ENCODE data around the gene MGMT.
"Not testable (repeated sequence)": the region's sequence is repeated elsewhere in the genome, so short reads cannot be mapped to it uniquely, and the experiment has no call there.

MGMT gene

GRCh38 chr10:129466703-129467358, at the start of gene MGMT:
Gene MGMT, plus strand, starts transcription at chr10:129467241.
- DNase-seq (ENCODE audit: extremely low read depth in 1 of 2, low read depth in 1 of 2) = peak; percentile 92 to 99

GRCh38 chr10:129417870-129418269, 49.2 kb upstream of the MGMT start:
- DNase-seq (ENCODE audit: extremely low read depth in 1 of 2, low read depth in 1 of 2) = no peak

GRCh38 chr10:129418496-129419225, 48.4 kb upstream of the MGMT start:
- no peak for DNase-seq (ENCODE audit: extremely low read depth in 1 of 2, low read depth in 1 of 2)

DNA sequence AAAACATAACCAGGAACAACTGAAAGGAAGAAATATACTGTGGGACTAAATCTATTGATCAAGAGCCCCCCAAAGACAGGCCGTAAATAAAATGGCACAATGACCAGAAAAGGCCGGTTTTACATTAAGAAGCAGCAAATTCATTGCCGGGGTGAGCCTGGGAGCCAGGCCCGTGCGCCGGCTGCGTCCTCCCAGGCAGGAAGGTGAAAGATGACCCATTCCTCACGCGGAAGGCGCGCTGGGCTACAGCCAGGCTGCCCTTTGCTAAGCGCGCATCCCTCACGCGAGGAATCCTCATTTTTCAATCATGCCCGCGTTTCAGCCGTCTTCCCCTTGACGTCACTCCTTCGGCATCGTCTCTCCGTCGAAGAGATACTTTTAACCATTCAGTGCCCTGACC, 47.6 kb upstream of the MGMT start:
- no peak for DNase-seq (ENCODE audit: extremely low read depth in 1 of 2, low read depth in 1 of 2)

DNA sequence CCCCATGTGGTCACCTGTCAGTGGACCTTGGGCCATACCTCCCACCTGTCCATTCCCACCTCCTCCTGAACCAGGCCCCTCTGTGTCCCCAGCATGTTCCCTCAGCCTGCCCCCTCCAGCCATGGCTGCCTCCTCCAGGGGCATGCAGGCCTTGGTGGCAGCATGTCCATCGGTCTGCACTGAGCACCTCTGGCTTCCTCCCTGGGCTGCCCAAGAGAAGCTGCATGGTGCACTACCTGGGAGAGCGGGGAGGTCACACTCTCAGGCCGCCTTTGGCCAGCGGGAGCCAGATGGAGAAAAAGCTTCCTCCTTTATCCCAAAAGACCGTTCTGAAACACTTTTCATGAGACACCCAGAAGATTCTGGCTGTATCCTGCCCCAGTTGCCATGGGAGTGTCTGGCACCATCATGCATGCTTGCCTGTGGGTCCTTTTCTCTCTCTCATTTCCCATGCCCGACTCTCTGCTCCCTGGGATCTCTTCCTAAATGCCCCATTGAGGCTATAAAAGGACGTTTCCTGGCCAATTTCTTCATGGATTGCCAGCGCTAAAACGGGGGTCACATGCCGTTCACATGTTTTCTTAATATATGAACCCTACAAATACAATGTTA, 45.5 kb upstream of the MGMT start:
- no peak for DNase-seq (ENCODE audit: extremely low read depth in 1 of 2, low read depth in 1 of 2)

DNA sequence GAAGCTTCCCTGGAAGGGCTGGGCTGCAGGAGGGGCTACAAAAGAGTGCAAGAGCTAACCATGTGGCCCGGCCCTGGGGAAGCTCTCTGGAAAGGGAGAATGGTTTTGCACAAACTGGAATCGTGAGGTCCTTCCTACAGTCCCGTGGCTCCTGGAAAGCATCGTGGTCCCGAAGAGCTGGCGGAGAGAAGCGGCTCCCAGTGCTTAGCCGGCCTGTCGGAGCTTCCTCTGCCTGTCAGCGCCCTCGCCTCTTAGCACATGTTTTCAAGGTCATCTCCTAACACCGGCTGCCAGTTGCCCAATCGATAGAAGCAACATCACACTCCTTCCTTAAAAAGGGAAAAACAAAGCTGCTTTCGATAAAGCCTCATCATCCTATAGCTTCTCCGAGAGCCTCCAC, 42.1 kb upstream of the MGMT start:
- DNase-seq (ENCODE audit: extremely low read depth in 1 of 2, low read depth in 1 of 2) = no peak

DNA sequence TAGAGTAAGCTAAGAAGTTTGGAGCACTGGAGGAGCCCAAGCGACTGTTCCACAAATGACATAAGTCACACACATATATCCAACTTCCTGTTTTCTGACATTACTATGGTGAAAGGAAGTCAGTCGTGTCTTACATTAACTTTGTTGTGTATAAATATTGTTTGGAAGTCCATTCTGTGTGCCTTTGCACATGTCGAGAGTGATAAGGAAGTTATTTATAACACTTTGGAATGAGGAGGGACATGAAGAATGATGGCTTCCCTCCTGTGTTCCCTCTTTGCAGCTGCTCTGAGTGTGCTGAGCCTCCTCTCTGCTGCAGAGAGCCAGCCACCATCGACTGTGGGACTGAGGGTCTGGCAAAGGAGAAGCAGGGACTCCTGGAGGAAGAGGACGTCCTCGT, 40.4 kb upstream of the MGMT start:
- DNase-seq (ENCODE audit: extremely low read depth in 1 of 2, low read depth in 1 of 2) = no peak

DNA sequence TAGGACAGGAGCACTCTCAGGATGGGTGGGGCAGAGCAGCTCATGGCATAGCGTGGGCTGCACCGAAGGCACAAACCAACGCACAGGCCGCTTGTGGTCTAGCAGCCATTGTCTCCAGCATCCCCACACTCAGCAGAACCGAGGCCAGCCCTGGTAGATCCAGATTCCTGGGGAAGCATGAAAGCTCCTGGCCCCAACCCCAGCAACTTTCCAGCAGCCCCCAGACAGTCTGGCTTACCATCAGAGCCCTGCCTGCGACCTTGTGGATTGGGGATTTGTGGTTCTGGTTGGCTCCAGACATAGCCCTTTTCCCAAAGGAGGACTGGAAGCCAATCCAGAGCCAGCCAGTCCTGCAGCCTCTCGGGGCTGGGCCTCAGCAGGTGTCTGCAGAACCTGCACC, 33.8 kb upstream of the MGMT start:
- DNase-seq (ENCODE audit: extremely low read depth in 1 of 2, low read depth in 1 of 2) = no peak

DNA sequence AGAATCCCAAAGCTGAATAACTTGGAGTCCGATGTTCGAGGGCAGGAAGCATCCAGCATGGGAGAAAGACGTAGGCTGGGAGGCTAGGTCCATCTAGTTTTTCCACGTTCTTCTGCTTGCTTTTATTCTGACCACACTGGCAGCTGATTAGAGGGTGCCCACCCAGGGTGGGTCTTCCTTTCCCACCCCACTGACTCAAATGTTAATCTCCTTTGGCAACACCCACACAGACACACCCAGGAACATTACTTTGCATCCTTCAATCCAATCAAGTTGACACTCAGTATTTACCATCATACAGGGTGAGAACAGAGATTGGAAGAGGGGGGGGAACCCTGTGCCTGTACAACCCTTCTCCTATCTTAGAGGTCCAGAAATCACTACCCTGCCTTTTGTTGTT, 31.3 kb upstream of the MGMT start:
- DNase-seq (ENCODE audit: extremely low read depth in 1 of 2, low read depth in 1 of 2) = not testable (repeated sequence)

DNA sequence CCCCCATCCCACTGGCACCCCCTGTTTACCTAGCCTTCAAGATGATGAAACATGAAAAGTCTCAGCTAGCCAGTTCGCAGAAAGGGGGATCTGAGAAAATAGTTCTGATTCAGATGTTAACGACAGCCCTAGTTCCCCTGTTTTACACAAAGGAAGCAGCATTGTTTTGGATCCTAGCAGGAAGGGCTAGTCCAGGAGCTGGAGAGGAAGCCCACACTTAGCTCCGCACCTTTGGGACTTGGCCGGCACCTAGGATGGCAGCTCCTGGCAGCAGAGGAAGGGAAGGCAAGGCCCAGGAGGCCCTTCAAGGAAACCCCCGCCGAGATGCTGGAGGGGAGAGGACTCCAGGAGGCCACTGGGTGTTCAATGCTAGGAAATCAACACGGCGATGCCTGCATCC, 29.0 kb upstream of the MGMT start:
- DNase-seq (ENCODE audit: extremely low read depth in 1 of 2, low read depth in 1 of 2) = no peak

DNA sequence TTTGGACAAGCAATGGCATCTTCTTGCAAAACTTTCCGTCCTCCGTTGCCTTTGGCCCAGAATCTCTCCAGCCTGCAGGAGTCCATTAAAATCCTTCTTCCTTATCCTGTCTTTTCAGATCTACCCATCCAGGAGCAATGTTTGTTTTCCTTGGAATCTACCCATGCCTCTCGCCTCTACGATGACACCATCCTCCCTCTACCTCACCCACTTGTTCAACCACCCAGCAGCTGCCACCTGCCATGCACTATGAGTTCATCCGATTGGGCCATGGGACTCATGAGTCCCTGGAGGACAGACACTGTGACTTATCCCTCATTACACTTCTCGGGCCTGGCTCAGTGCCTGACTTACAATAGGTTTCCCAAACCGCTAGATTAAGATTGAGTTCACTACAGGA, 26.8 kb upstream of the MGMT start:
- no peak for DNase-seq (ENCODE audit: extremely low read depth in 1 of 2, low read depth in 1 of 2)

- DNase-seq (ENCODE audit: extremely low read depth in 1 of 2, low read depth in 1 of 2) = no peak
Measured at GRCh38 chr10:129440722-129441316, 26.2 kb upstream of the MGMT start.

- DNase-seq (ENCODE audit: extremely low read depth in 1 of 2, low read depth in 1 of 2) = no peak
Measured at GRCh38 chr10:129441372-129442009, 25.6 kb upstream of the MGMT start.

DNA sequence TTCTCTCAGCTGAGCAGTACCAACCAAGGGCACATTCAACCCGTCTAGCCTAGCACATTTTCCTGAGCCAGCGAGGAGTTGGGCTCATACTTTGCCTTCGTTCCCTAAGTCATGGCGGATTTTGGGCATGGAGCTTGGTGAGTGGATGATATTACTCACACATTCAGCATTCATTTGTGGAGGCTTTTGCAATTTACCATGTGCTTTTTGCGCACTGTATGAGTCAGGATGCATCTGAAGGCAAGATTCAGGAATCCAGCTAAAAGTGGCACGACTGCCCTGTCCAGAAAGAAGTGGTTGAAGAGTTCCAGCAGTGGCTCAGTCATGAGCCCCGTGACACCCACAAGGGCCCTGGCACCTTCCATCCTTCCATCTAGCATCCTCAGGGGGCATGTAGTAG, 24.2 kb upstream of the MGMT start:
- DNase-seq (ENCODE audit: extremely low read depth in 1 of 2, low read depth in 1 of 2) = no peak

DNA sequence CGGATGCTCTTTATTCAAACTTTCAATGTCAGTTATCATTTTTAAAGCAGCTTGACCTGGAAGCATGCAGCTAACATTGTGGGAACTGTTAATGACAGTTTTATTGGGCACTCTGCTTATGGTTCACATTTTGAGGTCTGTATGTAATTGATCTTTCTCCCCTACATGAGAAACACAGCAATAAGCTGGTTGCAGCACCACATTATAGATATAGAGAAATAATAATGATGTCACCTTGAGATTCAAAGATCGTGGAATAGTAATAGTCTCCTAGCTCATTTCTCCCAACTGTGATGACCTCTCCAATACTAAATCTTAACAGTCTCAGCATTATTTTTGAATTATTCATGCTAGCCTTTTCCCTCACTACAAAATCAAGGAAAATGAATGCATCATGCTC, 22.7 kb upstream of the MGMT start:
- no peak for DNase-seq (ENCODE audit: extremely low read depth in 1 of 2, low read depth in 1 of 2)

- DNase-seq (ENCODE audit: extremely low read depth in 1 of 2, low read depth in 1 of 2) = no peak
Measured at GRCh38 chr10:129445436-129446182, 21.4 kb upstream of the MGMT start.

GRCh38 chr10:129446183-129446581, 20.9 kb upstream of the MGMT start:
- no peak for DNase-seq (ENCODE audit: extremely low read depth in 1 of 2, low read depth in 1 of 2)

DNA sequence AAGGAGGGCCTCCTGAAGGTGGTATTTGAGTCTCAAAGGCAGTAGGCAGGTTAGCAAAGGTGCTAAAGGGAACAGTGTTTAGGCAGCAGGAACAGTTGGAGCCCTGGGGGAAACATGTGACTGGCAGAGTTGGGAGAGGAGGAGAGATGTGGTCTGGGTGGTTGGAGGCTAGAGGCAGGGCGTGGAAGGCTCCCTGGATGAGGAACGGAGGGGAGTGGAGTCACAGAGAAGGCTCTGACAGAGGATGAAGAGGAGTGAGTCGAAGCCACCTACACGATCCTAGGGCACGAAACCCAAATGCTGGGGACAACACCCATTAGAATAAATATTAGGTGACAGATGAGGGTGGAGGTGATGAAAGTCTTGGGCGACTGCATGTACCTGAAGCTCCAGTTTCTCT, 19.6 kb upstream of the MGMT start:
- no peak for DNase-seq (ENCODE audit: extremely low read depth in 1 of 2, low read depth in 1 of 2)

GRCh38 chr10:129448086-129448485, 19.0 kb upstream of the MGMT start:
- no peak for DNase-seq (ENCODE audit: extremely low read depth in 1 of 2, low read depth in 1 of 2)

- no peak for DNase-seq (ENCODE audit: extremely low read depth in 1 of 2, low read depth in 1 of 2)
Measured at GRCh38 chr10:129448539-129448938, 18.5 kb upstream of the MGMT start.

DNA sequence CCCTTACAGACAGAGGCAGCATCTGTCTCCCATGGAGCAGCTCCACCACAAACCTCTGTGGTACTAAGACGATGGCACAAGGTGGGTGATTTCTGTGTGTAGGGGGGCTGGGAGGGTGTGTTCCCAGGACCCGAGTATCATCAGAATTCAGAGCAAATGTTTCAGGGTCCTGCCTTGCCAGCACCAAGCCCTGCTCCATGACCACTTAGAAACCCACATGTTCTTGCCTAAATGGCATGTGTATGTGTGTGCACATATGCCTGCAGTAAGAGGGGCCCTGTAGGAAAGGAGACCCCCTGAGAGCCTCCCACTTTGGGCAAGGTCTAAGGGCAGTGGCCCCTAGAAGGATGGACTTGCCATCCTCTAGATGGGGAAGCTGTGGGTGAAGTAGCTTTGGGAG, 17.1 kb upstream of the MGMT start:
- no peak for DNase-seq (ENCODE audit: extremely low read depth in 1 of 2, low read depth in 1 of 2)

All from activated CD8-positive, alpha-beta memory T cell treated with anti-CD3 and anti-CD28 coated beads for 1 hour (primary cell).